IMR-90 (cell line): ENCODE results near the gene GRAMD1A. TPM values are rescaled to one million over a fixed set of nuclear protein-coding genes. Genes with fewer than 3 reads are reported as not detected.

ENCODE experiments used
- ATAC-seq: fragments of 200-7000 bp; cut with Tn5 transposase; 2 replicates; pipeline ENCODE4 v1.9.1; 2020; ENCODE audit warnings: low read depth, mild to moderate bottlenecking, moderate library complexity
- BruUV-seq: library from RNA; stranded (reverse); fragments of 400-500 nt; replicated peaks from 2 replicates; lab custom pipeline; 2021; lab: Mats Ljungman, UMichigan
- CTCF ChIA-PET: fragments of 300-600 bp; formaldehyde crosslinking; extraction: SDS; loops from one replicate; lab custom pipeline; 2021; ENCODE audit warnings: antibody characterized with exemption; lab: Yijun Ruan, JAX
- POLR2A ChIA-PET: fragments of 300-600 bp; sonication (Branson Sonifier 250); formaldehyde crosslinking; loops from one replicate; lab custom pipeline; 2022; ENCODE audit warnings: antibody characterized with exemption; ENCODE audit not compliant: unreplicated experiment; lab: Charles Lee
- DNase-seq: peaks from one replicate; pipeline ENCODE4 v3.0.0; 2013
- H2AFZ ChIP-seq: replicated peaks from 2 replicates; pipeline ENCODE3; 2013; ENCODE audit warnings: low read length, mild to moderate bottlenecking; ENCODE audit not compliant: poor library complexity
- H2AK5ac ChIP-seq: 2 replicates; pipeline ENCODE4 v1.6.1; 2013; ENCODE audit warnings: low read depth, low read length, inconsistent platforms
- H2AK9ac ChIP-seq: replicated peaks from 2 replicates; pipeline ENCODE3; 2013; ENCODE audit warnings: mild to moderate bottlenecking, low read depth, low read length, moderate library complexity; ENCODE audit not compliant: poor library complexity
- H2BK120ac ChIP-seq: 2 replicates; pipeline ENCODE4 v1.6.1; 2013; ENCODE audit warnings: low read depth, low read length, inconsistent platforms
- H2BK15ac ChIP-seq: 3 replicates; pipeline ENCODE4 v1.6.1; 2013; ENCODE audit warnings: low read depth, low read length, inconsistent platforms
- H2BK20ac ChIP-seq: 2 replicates; pipeline ENCODE4 v1.6.1; 2013; ENCODE audit warnings: low read depth, mild to moderate bottlenecking, inconsistent platforms, low read length, moderate library complexity
- H2BK5ac ChIP-seq: 2 replicates; pipeline ENCODE4 v1.6.1; 2013; ENCODE audit warnings: mild to moderate bottlenecking, low read depth, low read length, inconsistent platforms; ENCODE audit not compliant: poor library complexity, severe bottlenecking
- H3K14ac ChIP-seq: replicated peaks from 2 replicates; pipeline ENCODE4 v1.6.1; 2013; ENCODE audit warnings: low read depth, low read length, inconsistent platforms
- H3K18ac ChIP-seq: 2 replicates; pipeline ENCODE4 v1.6.1; 2013; ENCODE audit warnings: low read depth, low read length, control low read depth
- H3K23ac ChIP-seq: 2 replicates; pipeline ENCODE4 v1.6.1; 2013; ENCODE audit warnings: low read depth, low read length, inconsistent platforms
- H3K27ac ChIP-seq: 2 replicates; pipeline ENCODE4 v1.5.1; 2013; ENCODE audit warnings: mild to moderate bottlenecking, control low read depth, low read length; ENCODE audit not compliant: insufficient read depth
- H3K27me3 ChIP-seq: 2 replicates; pipeline ENCODE4 v1.6.1; 2013; ENCODE audit warnings: low read length; ENCODE audit not compliant: control insufficient read depth, insufficient read depth
- H3K36me3 ChIP-seq: 2 replicates; pipeline ENCODE4 v1.6.1; 2013; ENCODE audit warnings: low read length, mixed read lengths; ENCODE audit not compliant: control insufficient read depth, insufficient read depth
- H3K4ac ChIP-seq: 2 replicates; pipeline ENCODE4 v1.6.1; 2013; ENCODE audit warnings: low read depth, low read length, inconsistent platforms
- H3K4me1 ChIP-seq: 2 replicates; pipeline ENCODE4 v1.6.1; 2013; ENCODE audit warnings: low read length, mixed read lengths; ENCODE audit not compliant: control insufficient read depth, insufficient read depth
- H3K4me2 ChIP-seq: 2 replicates; pipeline ENCODE4 v1.6.1; 2013; ENCODE audit warnings: low read depth, mild to moderate bottlenecking, control low read depth, low read length, moderate library complexity
- H3K4me3 ChIP-seq: 2 replicates; pipeline ENCODE4 v1.5.1; 2013; ENCODE audit warnings: low read depth, mild to moderate bottlenecking, control low read depth, low read length, moderate library complexity; ENCODE audit not compliant: insufficient read depth
- H3K56ac ChIP-seq: 2 replicates; pipeline ENCODE4 v1.6.1; 2013; ENCODE audit warnings: low read length, inconsistent platforms; ENCODE audit not compliant: insufficient read depth; ENCODE audit errors: extremely low read depth
- H3K79me1 ChIP-seq, 2 experiments: 2 replicates each; pipeline ENCODE4 v1.6.1; 2013; ENCODE audit warnings: low read length in 2 of 2, inconsistent platforms in 1 of 2, low read depth in 1 of 2
- H3K9ac ChIP-seq: 2 replicates; pipeline ENCODE4 v1.6.1; 2013; ENCODE audit warnings: low read depth, low read length, control low read depth
- H3K9me1 ChIP-seq: 2 replicates; pipeline ENCODE4 v1.6.1; 2013; ENCODE audit warnings: low read length, inconsistent platforms; ENCODE audit not compliant: insufficient read depth
- H3K9me3 ChIP-seq: 2 replicates; pipeline ENCODE4 v1.6.1; 2013; ENCODE audit warnings: low read length; ENCODE audit not compliant: control insufficient read depth, insufficient read depth
- H4K20me1 ChIP-seq: 2 replicates; pipeline ENCODE4 v1.6.1; 2013; ENCODE audit warnings: low read length, inconsistent platforms; ENCODE audit not compliant: insufficient read depth
- H4K5ac ChIP-seq: 2 replicates; pipeline ENCODE4 v1.6.1; 2013; ENCODE audit warnings: mild to moderate bottlenecking, low read depth, low read length, control low read depth
- H4K8ac ChIP-seq, 2 experiments: 2 replicates each; pipeline ENCODE4 v1.6.1; 2013; ENCODE audit warnings: low read depth in 2 of 2, low read length in 2 of 2, control low read depth in 1 of 2, inconsistent platforms in 1 of 2
- H4K91ac ChIP-seq: 2 replicates; pipeline ENCODE4 v1.6.1; 2013; ENCODE audit warnings: low read depth, low read length, inconsistent platforms; ENCODE audit not compliant: insufficient read depth
- BHLHE40 ChIP-seq: fragments of 150-350 bp; IDR thresholded peaks from 2 replicates; pipeline ENCODE4 v1.6.1; 2016; ENCODE audit warnings: mild to moderate bottlenecking, low read depth, low read length
- CHD1 ChIP-seq: IDR thresholded peaks from 2 replicates; pipeline ENCODE4 v1.6.1; 2012; ENCODE audit warnings: low read depth, low read length, improper control_type of control experiment
- ELK1 ChIP-seq: fragments of 150-350 bp; IDR thresholded peaks from 2 replicates; pipeline ENCODE4 v1.6.1; 2016; ENCODE audit warnings: low read depth, mild to moderate bottlenecking, low read length, moderate library complexity, borderline replicate concordance
- FOS ChIP-seq: fragments of 150-350 bp; IDR thresholded peaks from 2 replicates; pipeline ENCODE4 v1.6.1; 2016; ENCODE audit warnings: low read depth, low read length
- MAZ ChIP-seq: IDR thresholded peaks from 2 replicates; pipeline ENCODE4 v1.6.1; 2012; ENCODE audit warnings: low read depth, mild to moderate bottlenecking, low read length, improper control_type of control experiment, moderate library complexity, borderline replicate concordance
- MXI1 ChIP-seq: IDR thresholded peaks from 2 replicates; pipeline ENCODE4 v1.6.1; 2012; ENCODE audit warnings: low read depth, mild to moderate bottlenecking, low read length, moderate library complexity, borderline replicate concordance
- RAD21 ChIP-seq: IDR thresholded peaks from 2 replicates; pipeline ENCODE4 v1.6.1; 2012; ENCODE audit warnings: low read length, improper control_type of control experiment
- RFX5 ChIP-seq: IDR thresholded peaks from 2 replicates; pipeline ENCODE4 v1.8.0; 2012; ENCODE audit warnings: low read depth, mild to moderate bottlenecking, low read length, moderate library complexity
- USF2 ChIP-seq: fragments of 150-350 bp; IDR thresholded peaks from 2 replicates; pipeline ENCODE4 v1.6.1; 2017; ENCODE audit warnings: mild to moderate bottlenecking, antibody characterized with exemption, low read length, low read depth
- WGBS, 2 experiments: methylation state at CpG; one replicate each; pipeline versions ENCODE4 v1.1.5 to v1.1.7; 2013; ENCODE audit warnings: missing lambda C conversion rate in 2 of 2; ENCODE audit not compliant: insufficient read length in 1 of 2; ENCODE audit errors: extremely low coverage in 2 of 2; 5-methylcytosine and 5-hydroxymethylcytosine counted together
- dilution Hi-C: fragments of 300-500 bp; cut with HindIII; formaldehyde crosslinking; loops from one replicate; pipeline ENCODE4 v1.14.3; 2018; ENCODE audit warnings: low sequenced_read_pairs; ENCODE audit not compliant: unreplicated experiment
- in situ Hi-C: fragments of 300-500 bp; cut with MboI; formaldehyde crosslinking; loops from 3 replicates; pipeline ENCODE4 v1.14.3; 2019; ENCODE audit warnings: low sequenced_read_pairs, inconsistent platforms, mixed read lengths
- intact Hi-C: fragments of 100-400 bp; cut with micrococcal nuclease; formaldehyde crosslinking; loops from 2 replicates; pipeline ENCODE4 v1.10.0; 2022
- polyA plus RNA-seq, 3 experiments: library from polyadenylated mRNA; depleted of rRNA; stranded (reverse); fragments of >200 nt; gene quantifications; 2 replicates each; pipeline ENCODE4 v1.2.3, GENCODE V29; 2012; ENCODE audit warnings: low replicate concordance in 1 of 3
- total RNA-seq: library from RNA; depleted of rRNA; stranded (reverse); fragments of >200 nt; gene quantifications from 2 replicates; pipeline ENCODE4 v1.2.3, GENCODE V29; 2012

Gene GRAMD1A
- total and polyA plus RNA-seq, 2 of the 4 experiments (the other 2 are of a cell fraction): 11.1 to 63.0 TPM

- no peak for TF ChIP-seq BHLHE40
- no peak for TF ChIP-seq MAZ
- TF ChIP-seq USF2: no peak
- no peak for TF ChIP-seq CHD1
These were observed 59.6 kb downstream of the GRAMD1A start (continued) for GRCh38 chr19:35059799-35060091.

- H3K14ac ChIP-seq: no peak overlapping the region
- H2BK120ac ChIP-seq: no peak overlapping the region
- no peaks in the 10 kb centered on the region for H3K79me1 ChIP-seq
- intact Hi-C loops: no loop called here
- no peak overlapping the region for H3K23ac ChIP-seq
- 79% methylated on average over 7 of the region's 29 CpGs; no CpG with 5 or more reads in 1 of the 2 experiments for WGBS, 2 experiments
- H2BK20ac ChIP-seq: no peak overlapping the region
- POLR2A ChIA-PET: no interaction called here
- H3K27ac ChIP-seq: no peak overlapping the region
- H3K9ac ChIP-seq: no peak overlapping the region
- H3K18ac ChIP-seq: no peak overlapping the region
- no peak overlapping the region for H3K4me3 ChIP-seq
- DNase-seq: no peak
- H2AK9ac ChIP-seq: peak overlapping the region; percentile 31
- no peak overlapping the region for H4K5ac ChIP-seq
- no peak overlapping the region for H3K4me2 ChIP-seq
- H4K91ac ChIP-seq: no peak overlapping the region
- dilution Hi-C loops: no loop called here
- H3K4me1 ChIP-seq: no peaks in the 10 kb centered on the region
- in situ Hi-C loops: no loop called here
- peaks cover 16% of the 10 kb centered on the region for H3K27me3 ChIP-seq
- H3K56ac ChIP-seq: no peak overlapping the region
- no peak for ATAC-seq
- BruUV-seq: no TSS peak
- no peak for TF ChIP-seq ELK1
- TF ChIP-seq FOS: no peak
- TF ChIP-seq RFX5: no peak
- no peak for TF ChIP-seq RAD21
- no peak for TF ChIP-seq MXI1
- H2BK15ac ChIP-seq: no peak overlapping the region
- H3K36me3 ChIP-seq: no peaks in the 10 kb centered on the region
- CTCF ChIA-PET: no interaction called here
- no peak overlapping the region for H3K4ac ChIP-seq
- H4K8ac ChIP-seq: no peak overlapping the region
- no peak overlapping the region for H2BK5ac ChIP-seq
- H2AK5ac ChIP-seq: no peak overlapping the region
- H3K9me3 ChIP-seq: no peaks in the 10 kb centered on the region
- H3K9me1 ChIP-seq: no peaks in the 10 kb centered on the region
- no peaks in the 10 kb centered on the region for H4K20me1 ChIP-seq
- H2AFZ ChIP-seq: no peak overlapping the region
These were observed 60.2 kb downstream of the GRAMD1A start for GRCh38 chr19:35060160-35060855.
